ENCODE measurements around the gene DMRTB1. TPM values are rescaled to one million over a fixed set of nuclear protein-coding genes. Genes with fewer than 3 reads are reported as not detected.

DMRTB1 gene
- total RNA-seq, 2 donors from 2014 or later, result not detected

- Mint-ChIP-seq H3K4me1 (peaks cover 8% of the 10 kb centered on the region), H3K4me3 (no peak overlapping the region), H3K27ac (no peak overlapping the region), H3K27me3 (ENCODE audit: insufficient read depth) (no peaks in the 10 kb centered on the region), H3K36me3 (ENCODE audit: low read depth) (no peaks in the 10 kb centered on the region), H3K9me3 (no peaks in the 10 kb centered on the region)
- no peaks in the 10 kb centered on the region for H3K4me1 ChIP-seq (ENCODE audit: control insufficient read depth, insufficient read depth, low read length)
- DNase-seq, result no peak
- no peaks in the 10 kb centered on the region for H3K9me3 ChIP-seq (ENCODE audit: control insufficient read depth, low read length)
- no peak overlapping the region for H3K27ac ChIP-seq (ENCODE audit: low read depth, low read length)
- no peaks in the 10 kb centered on the region for H3K36me3 ChIP-seq (ENCODE audit: control insufficient read depth, insufficient read depth, low read length)
- TF ChIP-seq CTCF (conservative IDR thresholded peaks at IDR 0.05), result no peak
- H3K27me3 ChIP-seq (ENCODE audit: control insufficient read depth, insufficient read depth, low read length, poor library complexity, severe bottlenecking), result no peaks in the 10 kb centered on the region
- H3K9ac ChIP-seq (ENCODE audit: extremely low read depth, low read length, poor library complexity, severe bottlenecking), result no peak overlapping the region
- no peak overlapping the region for H3K4me3 ChIP-seq (ENCODE audit: low read length)
- 90 to 95% methylated on average over 6 to 9 of the region's 9 CpGs for WGBS, 2 experiments (ENCODE audit: insufficient coverage in 1 of 2, insufficient read length in 1 of 2)
Observed at GRCh38 chr1:53505401-53505800, 46.2 kb downstream of the DMRTB1 start.

GRCh38 chr1:53505891-53506290 is 46.7 kb downstream of the DMRTB1 start:
- Histone ChIP-seq H3K4me1 (ENCODE audit: control insufficient read depth, insufficient read depth, low read length) (no peaks in the 10 kb centered on the region), H3K36me3 (ENCODE audit: control insufficient read depth, insufficient read depth, low read length) (no peaks in the 10 kb centered on the region), H3K9ac (ENCODE audit: extremely low read depth, low read length, poor library complexity, severe bottlenecking) (no peak overlapping the region), H3K27ac (ENCODE audit: low read depth, low read length) (no peak overlapping the region), H3K4me3 (ENCODE audit: low read length) (no peak overlapping the region), H3K9me3 (ENCODE audit: control insufficient read depth, low read length) (no peaks in the 10 kb centered on the region), H3K27me3 (ENCODE audit: control insufficient read depth, insufficient read depth, low read length, poor library complexity, severe bottlenecking) (no peaks in the 10 kb centered on the region)
- Mint-ChIP-seq H3K4me3 (no peak overlapping the region), H3K27ac (no peak overlapping the region), H3K27me3 (ENCODE audit: insufficient read depth) (no peaks in the 10 kb centered on the region), H3K36me3 (ENCODE audit: low read depth) (no peaks in the 10 kb centered on the region), H3K9me3 (no peaks in the 10 kb centered on the region), H3K4me1 (peaks cover 8% of the 10 kb centered on the region)
- no peak for TF ChIP-seq CTCF (conservative IDR thresholded peaks at IDR 0.05)
- no peak for DNase-seq
- 91 to 98% methylated on average over 13 of the region's 13 CpGs for WGBS, 2 experiments (ENCODE audit: insufficient coverage in 1 of 2, insufficient read length in 1 of 2)

GRCh38 chr1:53506355-53507050 is 47.3 kb downstream of the DMRTB1 start:
- Histone ChIP-seq H3K4me1 (ENCODE audit: control insufficient read depth, insufficient read depth, low read length) (peaks cover 5% of the 10 kb centered on the region), H3K36me3 (ENCODE audit: control insufficient read depth, insufficient read depth, low read length) (no peaks in the 10 kb centered on the region), H3K27me3 (ENCODE audit: control insufficient read depth, insufficient read depth, low read length, poor library complexity, severe bottlenecking) (no peaks in the 10 kb centered on the region), H3K27ac (ENCODE audit: low read depth, low read length) (no peak overlapping the region), H3K4me3 (ENCODE audit: low read length) (no peak overlapping the region), H3K9ac (ENCODE audit: extremely low read depth, low read length, poor library complexity, severe bottlenecking) (no peak overlapping the region), H3K9me3 (ENCODE audit: control insufficient read depth, low read length) (no peaks in the 10 kb centered on the region)
- WGBS, 2 experiments (ENCODE audit: insufficient coverage in 1 of 2, insufficient read length in 1 of 2), result 95 to 97% methylated on average over 11 to 25 of the region's 25 CpGs
- no peak overlapping the region for H3K4me3 Mint-ChIP-seq
- H3K9me3 Mint-ChIP-seq, result no peaks in the 10 kb centered on the region
- no peak for DNase-seq
- no peak for TF ChIP-seq CTCF (conservative IDR thresholded peaks at IDR 0.05)
- H3K27me3 Mint-ChIP-seq (ENCODE audit: insufficient read depth), result no peaks in the 10 kb centered on the region
- H3K4me1 Mint-ChIP-seq, result peaks cover 11% of the 10 kb centered on the region
- no peak overlapping the region for H3K27ac Mint-ChIP-seq
- no peaks in the 10 kb centered on the region for H3K36me3 Mint-ChIP-seq (ENCODE audit: low read depth)
